ENCODE results near the gene TSHZ2.
A peak's percentile ranks its signal among the peaks of the same experiment; 100 is the strongest.

The TSHZ2 gene

DNA sequence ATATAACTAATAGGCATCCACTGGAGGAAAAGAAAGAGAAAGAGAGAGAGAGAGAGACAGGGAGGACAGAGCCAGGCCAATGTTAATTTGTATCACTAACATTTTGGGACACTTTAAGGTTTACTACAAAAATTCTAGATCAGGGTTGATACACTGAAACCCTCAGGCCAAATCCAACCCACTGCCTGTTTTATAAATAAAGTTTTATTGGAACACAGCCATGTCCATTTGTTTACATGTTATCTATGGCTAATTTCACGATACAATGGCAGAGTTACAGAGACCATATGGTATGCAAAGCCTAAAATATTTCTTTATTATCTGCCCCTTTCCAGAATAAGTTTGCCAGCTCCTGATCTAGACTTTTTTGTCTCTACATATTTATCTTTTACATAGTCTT, 357.6 kb downstream of the TSHZ2 start:
- no peak for DNase-seq

DNA sequence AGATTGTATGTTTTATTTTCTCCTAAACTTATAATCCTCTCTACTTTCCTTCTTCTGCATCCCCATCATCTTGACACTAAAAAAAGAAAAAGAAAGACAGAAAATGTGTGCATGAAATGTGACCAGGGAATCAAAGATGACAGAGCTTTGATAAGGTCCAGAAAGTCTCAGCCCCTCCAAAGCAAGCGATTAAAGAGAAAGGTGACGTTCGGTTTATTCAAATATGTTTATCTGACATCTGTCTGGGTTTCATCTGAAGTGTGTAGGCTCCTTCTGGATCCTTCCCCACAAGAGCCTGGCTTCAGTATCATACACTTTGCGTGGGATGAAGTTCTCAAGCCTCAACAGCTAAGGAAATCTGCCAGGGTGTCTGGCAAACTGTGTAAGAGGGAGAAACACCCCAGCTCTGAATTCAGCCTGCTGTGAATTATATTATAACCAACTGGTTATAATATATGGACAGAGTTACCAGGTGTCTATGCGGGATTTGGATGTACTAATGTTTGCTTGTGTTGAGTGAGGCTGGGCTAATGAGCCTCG, 358.5 kb downstream of the TSHZ2 start:
- DNase-seq = no peak

DNA sequence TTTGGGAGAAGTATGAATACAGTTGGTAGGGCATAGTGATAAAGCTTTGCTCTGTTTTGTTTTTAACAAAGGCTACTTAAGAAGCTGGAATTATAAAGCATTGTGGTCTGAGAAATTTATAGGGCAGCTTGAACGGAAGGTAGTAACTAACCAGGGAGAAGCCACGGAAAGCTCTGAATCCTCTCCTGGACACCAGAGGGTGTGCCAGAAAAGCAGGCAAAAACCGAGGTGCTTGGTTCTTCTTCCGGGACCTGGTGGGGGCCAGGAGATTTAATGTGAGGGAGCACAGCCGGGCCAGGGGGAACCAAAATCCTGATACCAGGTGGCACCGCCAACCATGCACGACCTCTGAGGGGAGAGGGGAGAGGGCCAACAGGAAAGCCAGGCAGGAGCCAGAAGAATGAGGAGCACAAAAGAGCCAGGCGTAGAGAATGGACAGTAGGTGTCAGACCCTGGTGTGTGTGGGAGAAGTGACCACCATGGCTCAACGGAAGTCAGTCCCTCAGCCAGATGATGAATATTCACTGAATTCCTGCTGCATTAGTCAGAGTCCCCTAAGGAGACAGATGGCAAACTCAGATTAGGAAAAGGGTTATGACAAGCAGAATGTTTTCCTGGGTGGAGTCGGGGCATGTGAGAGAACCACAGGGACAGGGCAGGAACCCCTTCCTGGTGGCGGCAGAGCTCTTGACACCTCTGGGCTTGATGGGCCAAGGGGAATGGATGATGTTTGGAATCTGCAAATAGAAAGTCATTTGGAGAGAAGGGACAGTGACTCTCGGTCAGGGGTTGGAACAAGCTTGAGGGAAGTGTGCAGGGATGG, 359.2 kb downstream of the TSHZ2 start:
- DNase-seq = peak; percentile 24

GRCh38 chr20:53332022-53332837, 360.1 kb downstream of the TSHZ2 start:
- no peak for DNase-seq

DNA sequence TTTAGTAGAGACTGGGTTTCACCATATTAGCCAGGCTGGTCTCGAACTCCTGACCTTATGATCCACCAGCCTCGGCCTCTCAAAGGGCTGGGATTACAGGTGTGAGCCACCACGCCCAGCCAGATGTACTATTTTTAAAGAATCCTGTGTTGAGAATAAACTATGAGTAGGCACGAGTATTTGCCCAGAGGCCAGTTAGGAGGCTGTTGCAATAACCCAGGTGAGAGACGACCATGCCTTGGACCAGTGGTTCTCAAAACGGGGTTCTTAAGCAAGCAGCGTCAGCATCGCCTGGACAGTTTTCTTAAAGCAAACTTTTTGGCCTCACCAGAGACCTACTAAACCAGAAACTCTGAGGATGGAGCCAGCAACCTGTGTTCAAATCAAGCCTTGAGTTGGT, 362.7 kb downstream of the TSHZ2 start:
- no peak for DNase-seq

- DNase-seq = no peak
These were observed 363.4 kb downstream of the TSHZ2 start for GRCh38 chr20:53335555-53335954.

DNA sequence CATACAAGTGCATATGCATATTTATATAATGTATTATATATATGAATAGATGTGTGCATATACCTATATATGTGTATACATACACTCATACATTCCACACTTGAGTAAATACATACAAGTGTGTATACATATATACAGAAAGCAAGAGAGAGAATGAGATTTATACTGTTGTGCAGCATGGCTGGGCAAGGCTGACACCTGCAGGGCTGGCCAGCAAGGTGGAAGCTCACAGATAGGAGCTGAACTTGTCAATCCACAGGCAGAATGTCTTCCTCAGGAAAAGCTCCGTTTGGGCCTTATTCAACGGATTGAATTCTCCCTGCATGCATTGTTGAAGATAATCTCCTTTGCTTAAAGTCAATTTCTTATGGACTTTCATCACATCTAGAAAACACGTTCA, 364.7 kb downstream of the TSHZ2 start:
- DNase-seq = no peak

GRCh38 chr20:53337390-53338101, 365.4 kb downstream of the TSHZ2 start:
- DNase-seq = no peak

GRCh38 chr20:53338716-53339115, 366.6 kb downstream of the TSHZ2 start:
- DNase-seq = no peak

- no peak for DNase-seq
These were observed 370.3 kb downstream of the TSHZ2 start for GRCh38 chr20:53342429-53342828.

GRCh38 chr20:53343448-53343847, 371.3 kb downstream of the TSHZ2 start:
- DNase-seq = no peak

DNA sequence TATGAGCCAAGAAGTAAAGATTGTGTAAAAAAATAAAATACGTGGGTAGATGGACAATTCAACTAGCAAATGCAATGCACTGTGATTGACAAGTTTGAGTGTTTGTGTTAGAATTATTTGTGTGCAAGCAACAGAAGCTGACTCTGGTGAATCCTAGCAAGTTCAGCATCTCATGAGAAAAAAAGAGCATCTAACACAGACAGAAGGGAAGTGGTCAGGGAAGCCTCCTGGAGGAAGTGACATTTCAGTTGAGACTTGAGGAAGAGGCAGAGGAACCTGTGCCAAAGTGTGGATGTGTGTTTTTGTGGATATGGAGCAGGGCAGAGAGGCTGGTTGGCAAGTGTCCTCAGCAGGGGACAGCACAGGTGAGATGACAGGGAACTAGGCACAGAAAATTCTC, 372.7 kb downstream of the TSHZ2 start:
- DNase-seq = no peak

GRCh38 chr20:53345536-53346334, 373.6 kb downstream of the TSHZ2 start:
- DNase-seq = peak; percentile 26

DNA sequence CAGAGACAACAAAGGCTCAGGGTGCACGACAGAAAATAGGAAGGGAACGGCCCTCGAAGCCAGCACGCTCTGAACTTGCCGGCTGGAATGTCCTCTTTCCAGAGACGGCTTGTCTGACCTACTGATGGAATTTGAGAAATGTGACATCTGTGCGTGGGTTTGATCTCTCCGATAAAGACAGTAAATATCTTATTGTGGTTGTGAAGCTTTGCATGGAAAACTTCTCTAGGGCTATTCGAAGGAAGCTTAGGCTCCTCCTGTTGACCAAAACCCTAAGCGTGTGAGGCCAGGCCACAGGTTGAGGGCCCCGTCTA, 374.1 kb downstream of the TSHZ2 start:
- DNase-seq = no peak

GRCh38 chr20:53349730-53350129, 377.6 kb downstream of the TSHZ2 start:
- no peak for DNase-seq

DNA sequence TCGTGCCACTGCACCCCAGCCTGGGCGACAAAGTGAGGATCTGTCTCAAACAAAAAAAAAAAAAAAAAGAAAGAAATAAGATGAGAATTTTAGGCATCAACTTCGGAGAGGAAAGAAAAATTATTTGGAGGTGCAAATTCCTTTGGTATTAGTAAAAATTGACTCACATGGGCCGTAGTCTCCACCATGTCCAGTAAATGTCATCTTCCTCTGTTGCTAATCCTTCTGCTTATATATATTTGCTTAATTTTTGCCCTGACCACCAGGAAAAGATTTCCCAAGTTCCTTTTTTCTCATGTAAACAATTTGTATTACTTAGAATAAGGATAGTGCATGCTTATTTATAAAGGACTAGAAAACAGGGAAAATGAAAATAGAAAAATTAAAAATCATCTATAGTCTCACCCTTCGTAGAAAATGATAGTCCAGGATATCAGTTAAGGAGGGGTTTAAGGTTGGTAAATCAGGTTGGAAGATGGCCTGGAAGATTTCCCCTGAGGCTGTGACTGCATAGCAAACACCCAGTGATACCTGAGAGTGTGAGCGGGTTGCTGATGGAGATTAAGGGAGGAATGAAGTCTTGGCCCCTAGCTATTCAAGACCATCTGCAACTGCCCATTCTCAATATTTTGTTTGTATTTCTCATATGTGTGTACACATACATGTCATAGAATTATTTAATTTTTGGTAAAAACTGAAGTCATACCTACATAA, 380.7 kb downstream of the TSHZ2 start:
- DNase-seq = no peak

DNA sequence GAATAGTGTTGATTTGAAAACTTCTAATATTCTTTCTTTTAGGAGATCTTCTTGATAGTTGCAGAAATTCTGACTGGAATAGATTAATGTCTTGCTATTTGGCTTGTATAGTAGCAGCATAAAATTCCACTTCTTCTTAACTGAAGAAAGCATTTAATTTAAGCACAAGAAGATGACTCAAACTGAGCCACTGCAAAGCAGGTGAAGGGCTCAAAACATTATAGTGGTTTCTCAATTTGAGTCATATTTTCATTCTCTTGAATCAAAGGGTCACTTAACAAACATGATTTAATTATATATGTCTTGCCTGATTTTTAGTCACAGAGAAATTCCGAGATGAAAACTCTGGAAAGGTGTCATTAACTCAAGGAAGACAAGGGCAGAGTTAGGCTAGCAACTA, 382.2 kb downstream of the TSHZ2 start:
- no peak for DNase-seq

DNA sequence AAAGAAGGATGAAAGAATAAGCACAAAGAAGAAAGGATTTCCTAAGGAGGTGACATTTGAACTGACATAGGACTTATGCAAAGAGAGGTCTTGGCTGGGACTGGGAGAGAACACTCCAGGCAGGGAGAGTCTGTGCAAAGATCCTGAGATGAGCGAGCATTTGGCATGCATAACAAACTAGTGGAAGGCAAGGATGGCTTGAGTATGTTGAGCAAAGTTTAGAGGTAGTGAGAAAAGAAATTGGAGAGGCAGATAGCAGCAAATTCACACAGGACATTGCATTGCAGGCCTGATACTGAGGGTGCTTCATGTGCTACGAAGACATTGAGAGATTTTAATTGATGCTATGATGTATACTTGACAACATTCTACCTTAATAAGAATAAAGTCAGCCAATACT, 383.6 kb downstream of the TSHZ2 start:
- DNase-seq = no peak

DNA sequence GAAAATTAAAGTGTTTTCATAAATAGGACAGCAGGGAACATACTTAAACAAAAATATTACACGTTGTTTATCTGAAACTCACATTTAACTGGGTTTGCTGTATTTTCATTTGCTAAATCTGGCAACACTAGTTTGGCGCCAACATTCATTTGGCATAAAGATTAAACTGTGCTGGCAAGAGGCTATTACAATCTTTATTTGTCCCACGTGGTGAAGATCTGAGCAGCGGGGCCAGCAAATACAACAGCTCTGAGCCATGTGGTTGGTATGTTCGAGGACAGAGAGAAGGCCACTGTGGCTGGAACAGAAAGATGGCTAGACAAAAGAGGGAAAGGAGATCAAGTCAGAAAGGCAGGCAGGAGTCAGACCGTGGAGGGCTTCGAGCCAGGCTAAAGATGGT, 387.3 kb downstream of the TSHZ2 start:
- no peak for DNase-seq

GRCh38 chr20:53360852-53361251, 388.7 kb downstream of the TSHZ2 start:
- DNase-seq = peak; percentile 44

DNA sequence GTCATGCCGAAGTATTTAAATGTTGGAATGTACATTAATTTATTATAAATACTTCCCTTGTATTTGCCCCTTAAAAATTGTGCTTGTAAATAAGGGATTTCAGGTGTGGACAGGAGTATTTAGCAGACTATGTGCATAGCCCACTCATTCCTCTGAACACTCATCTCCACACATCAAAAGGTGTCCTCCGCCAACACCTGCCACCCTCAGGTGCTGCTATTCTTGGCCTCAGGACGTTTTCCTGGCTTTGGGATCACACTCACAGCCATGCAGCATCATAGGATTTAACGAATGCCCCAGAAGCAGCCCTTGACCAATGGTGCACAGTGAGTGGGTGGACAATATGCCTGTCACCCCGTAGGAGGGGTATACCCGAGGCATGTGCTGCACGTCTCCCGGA, 390.6 kb downstream of the TSHZ2 start:
- DNase-seq = no peak

DNA sequence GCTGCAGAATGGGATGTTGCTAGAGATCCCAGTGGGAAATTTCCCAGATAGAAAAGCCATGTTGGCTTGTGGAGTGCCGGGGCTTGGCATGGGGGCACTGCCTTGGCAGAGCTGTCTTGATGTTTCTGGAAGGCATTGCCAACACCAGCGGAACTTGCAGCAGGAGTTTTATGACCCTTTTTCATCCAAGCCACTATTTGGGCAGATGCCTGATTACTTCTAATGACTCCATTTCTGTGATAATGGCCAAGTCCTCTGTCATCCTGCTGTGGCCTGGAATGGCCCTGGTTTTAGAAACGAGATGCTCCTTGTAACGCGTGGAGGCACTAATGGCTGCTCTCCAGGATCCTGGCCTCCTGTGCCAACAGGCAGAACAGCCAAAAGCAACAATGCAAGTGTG, 392.5 kb downstream of the TSHZ2 start:
- no peak for DNase-seq

All from eye (tissue), 1 donor.